Measurements from ENCODE around the gene OSBP2.

DNA sequence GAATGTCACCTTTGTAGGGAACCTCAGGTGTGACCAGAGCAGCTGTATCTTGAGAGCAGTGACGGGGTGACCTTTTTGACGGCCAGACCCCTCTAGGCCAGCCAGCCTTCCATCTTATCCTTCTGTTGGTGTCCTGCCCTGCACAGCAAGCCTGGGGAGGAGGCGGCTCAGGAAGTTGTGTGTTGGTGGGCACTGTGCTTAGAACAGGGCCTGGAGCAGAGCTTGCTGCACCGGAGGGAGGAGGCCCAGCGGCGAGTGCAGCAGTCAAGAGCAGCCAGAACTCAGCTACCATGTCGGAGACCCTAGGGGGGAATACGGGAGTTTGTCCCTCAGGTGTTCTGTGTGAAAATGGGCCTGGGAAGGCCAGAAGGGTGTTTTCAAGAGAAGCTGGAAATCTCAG, 129.4 kb downstream of the OSBP2 start:
- TF ChIP-seq SIN3A (IDR thresholded peaks at IDR 0.05; ENCODE audit: borderline replicate concordance, insufficient read depth, low read length) (no peak), POLR2AphosphoS5 (IDR thresholded peaks at IDR 0.05; ENCODE audit: low read depth, low read length) (no peak), TAF1 (IDR thresholded peaks at IDR 0.05; ENCODE audit: borderline replicate concordance, insufficient read depth, low read length) (no peak)
- TF ChIP-seq, protein P1, sequence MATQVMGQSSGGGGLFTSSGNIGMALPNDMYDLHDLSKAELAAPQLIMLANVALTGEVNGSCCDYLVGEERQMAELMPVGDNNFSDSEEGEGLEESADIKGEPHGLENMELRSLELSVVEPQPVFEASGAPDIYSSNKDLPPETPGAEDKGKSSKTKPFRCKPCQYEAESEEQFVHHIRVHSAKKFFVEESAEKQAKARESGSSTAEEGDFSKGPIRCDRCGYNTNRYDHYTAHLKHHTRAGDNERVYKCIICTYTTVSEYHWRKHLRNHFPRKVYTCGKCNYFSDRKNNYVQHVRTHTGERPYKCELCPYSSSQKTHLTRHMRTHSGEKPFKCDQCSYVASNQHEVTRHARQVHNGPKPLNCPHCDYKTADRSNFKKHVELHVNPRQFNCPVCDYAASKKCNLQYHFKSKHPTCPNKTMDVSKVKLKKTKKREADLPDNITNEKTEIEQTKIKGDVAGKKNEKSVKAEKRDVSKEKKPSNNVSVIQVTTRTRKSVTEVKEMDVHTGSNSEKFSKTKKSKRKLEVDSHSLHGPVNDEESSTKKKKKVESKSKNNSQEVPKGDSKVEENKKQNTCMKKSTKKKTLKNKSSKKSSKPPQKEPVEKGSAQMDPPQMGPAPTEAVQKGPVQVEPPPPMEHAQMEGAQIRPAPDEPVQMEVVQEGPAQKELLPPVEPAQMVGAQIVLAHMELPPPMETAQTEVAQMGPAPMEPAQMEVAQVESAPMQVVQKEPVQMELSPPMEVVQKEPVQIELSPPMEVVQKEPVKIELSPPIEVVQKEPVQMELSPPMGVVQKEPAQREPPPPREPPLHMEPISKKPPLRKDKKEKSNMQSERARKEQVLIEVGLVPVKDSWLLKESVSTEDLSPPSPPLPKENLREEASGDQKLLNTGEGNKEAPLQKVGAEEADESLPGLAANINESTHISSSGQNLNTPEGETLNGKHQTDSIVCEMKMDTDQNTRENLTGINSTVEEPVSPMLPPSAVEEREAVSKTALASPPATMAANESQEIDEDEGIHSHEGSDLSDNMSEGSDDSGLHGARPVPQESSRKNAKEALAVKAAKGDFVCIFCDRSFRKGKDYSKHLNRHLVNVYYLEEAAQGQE (IDR thresholded peaks at IDR 0.05; ENCODE audit: insufficient read depth in 1 of 2, low read depth in 2 of 2, low read length in 2 of 2): no peak

Data from PFSK-1 (cell line).